HCT116 (cell line): Measurements from ENCODE around the gene IGDCC3. TPM values are rescaled to one million over a fixed set of nuclear protein-coding genes. Genes with fewer than 3 reads are reported as not detected.

Source experiments
- ATAC-seq: fragments of 200-7000 bp; cut with Tn5 transposase; 2 replicates; pipeline ENCODE4 v1.9.1; 2020; ENCODE audit warnings: mild to moderate bottlenecking, moderate library complexity
- BruUV-seq: library from RNA; stranded (reverse); fragments of 400-500 nt; replicated peaks from 2 replicates; lab custom pipeline; 2021; lab: Mats Ljungman, UMichigan
- CTCF ChIA-PET: fragments of 300-600 bp; sonication (Branson Sonifier 250); formaldehyde crosslinking; loops from one replicate; lab custom pipeline; 2021; ENCODE audit warnings: antibody characterized with exemption; lab: Charles Lee
- POLR2A ChIA-PET: fragments of 300-600, 350-600 bp; sonication (Branson Sonifier 250); formaldehyde crosslinking; loops from one replicate; lab custom pipeline; 2021; ENCODE audit warnings: antibody characterized with exemption; lab: Charles Lee
- RAD21 ChIA-PET, 2 experiments: fragments of 300-600 bp; sonication (Branson Sonifier 250); formaldehyde crosslinking; loops; one replicate each; lab custom pipeline; 2023; ENCODE audit warnings: low total read pairs in 2 of 2; ENCODE audit not compliant: uncharacterized antibody in 2 of 2, unreplicated experiment in 2 of 2, low non-redundant PET in 1 of 2; lab: Charles Lee
- DNase-seq: peaks from one replicate; pipeline ENCODE4 v3.0.0-alpha.2; 2010; ENCODE audit warnings: low read depth, low spot score
- H2AFZ ChIP-seq: fragments of 200-600 bp; shearing (Covaris generic), sonication (generic); 2 replicates; pipeline ENCODE4 v1.6.1; 2017; ENCODE audit warnings: low read depth, mixed run types, mixed read lengths, antibody characterized with exemption, low read length; ENCODE audit not compliant: poor library complexity, severe bottlenecking
- H3K27ac ChIP-seq: 2 replicates; pipeline ENCODE4 v1.5.1; 2012; ENCODE audit warnings: low read depth, low read length
- H3K27me3 ChIP-seq: fragments of 200-600 bp; sonication (generic); 2 replicates; pipeline ENCODE4 v1.6.1; 2016; ENCODE audit warnings: mixed run types, low read length, mixed read lengths; ENCODE audit not compliant: insufficient read depth
- H3K36me3 ChIP-seq, 2 experiments: fragments of 200-500 bp in 1 of 2; fragments of 200-600 bp in 1 of 2; sonication (Bioruptor generic) in 1 of 2; sonication (generic) in 1 of 2; 2 replicates each; pipeline versions ENCODE4 v1.5.1 to v1.6.1; 2014 to 2016; ENCODE audit warnings: low read length in 2 of 2, inconsistent platforms in 1 of 2, mixed read lengths in 1 of 2, mixed run types in 1 of 2; ENCODE audit not compliant: insufficient read depth in 2 of 2, control insufficient read depth in 1 of 2
- H3K4me1 ChIP-seq, 2 experiments: fragments of 200-600 bp in 1 of 2; sonication (generic) in 1 of 2; 2 replicates each; pipeline versions ENCODE4 v1.5.1 to v1.6.1; 2012 to 2017; ENCODE audit warnings: low read length in 2 of 2, inconsistent platforms in 1 of 2, mild to moderate bottlenecking in 1 of 2, mixed read lengths in 1 of 2, mixed run types in 1 of 2, moderate library complexity in 1 of 2; ENCODE audit not compliant: insufficient read depth in 2 of 2, control insufficient read depth in 1 of 2
- H3K4me2 ChIP-seq: fragments of 200-600 bp; sonication (generic); 2 replicates; pipeline ENCODE4 v1.6.1; 2017; ENCODE audit warnings: mixed run types, low read length, mixed read lengths
- H3K4me3 ChIP-seq, 2 experiments: fragments of 200-600 bp in 1 of 2; sonication (generic) in 1 of 2; replicated peaks in 1 of 2; 2 replicates each; pipeline ENCODE4 v1.5.1; 2011 to 2016; ENCODE audit warnings: low read length in 2 of 2, control low read depth in 1 of 2, low read depth in 1 of 2, mild to moderate bottlenecking in 1 of 2, mixed read lengths in 1 of 2, mixed run types in 1 of 2
- H3K79me2 ChIP-seq: fragments of 200-600 bp; sonication (generic); 2 replicates; pipeline ENCODE4 v1.6.1; 2017; ENCODE audit warnings: mild to moderate bottlenecking, mixed run types, low read length, moderate library complexity, mixed read lengths; ENCODE audit not compliant: insufficient read depth
- H3K9ac ChIP-seq: fragments of 200-600 bp; sonication (generic); 2 replicates; pipeline ENCODE4 v1.6.1; 2016; ENCODE audit warnings: low read length, mixed read lengths
- H3K9me2 ChIP-seq: fragments of 200-600 bp; sonication (generic), shearing (Covaris generic); 2 replicates; pipeline ENCODE4 v1.6.1; 2017; ENCODE audit warnings: mixed run types, mild to moderate bottlenecking, moderate library complexity; ENCODE audit not compliant: insufficient read depth
- H3K9me3 ChIP-seq, 2 experiments: fragments of 200-500 bp in 1 of 2; fragments of 200-600 bp in 1 of 2; sonication (Bioruptor generic) in 1 of 2; sonication (generic) in 1 of 2; 2 replicates each; pipeline ENCODE4 v1.6.1; 2014 to 2017; ENCODE audit warnings: low read length in 2 of 2, mixed read lengths in 2 of 2, inconsistent platforms in 1 of 2, low read depth in 1 of 2, mild to moderate bottlenecking in 1 of 2, mixed run types in 1 of 2, moderate library complexity in 1 of 2; ENCODE audit not compliant: control insufficient read depth in 1 of 2, insufficient read depth in 1 of 2
- H4K20me1 ChIP-seq: fragments of 200-600 bp; sonication (generic), shearing (Covaris generic); 2 replicates; pipeline ENCODE4 v1.6.1; 2017; ENCODE audit warnings: mixed run types, mild to moderate bottlenecking, moderate library complexity; ENCODE audit not compliant: insufficient read depth
- CBX3 ChIP-seq: IDR thresholded peaks from 2 replicates; pipeline ENCODE4 v1.6.1; 2012; ENCODE audit warnings: low read depth
- EGR1 ChIP-seq: IDR thresholded peaks from 2 replicates; pipeline ENCODE4 v1.6.1; 2012; ENCODE audit warnings: low read depth
- EZH2phosphoT487 ChIP-seq: fragments of 200-600 bp; IDR thresholded peaks from 2 replicates; pipeline ENCODE4 v1.6.1; 2018; ENCODE audit warnings: antibody characterized with exemption, borderline replicate concordance
- FOSL1 ChIP-seq: IDR thresholded peaks from 2 replicates; pipeline ENCODE4 v1.6.1; 2012; ENCODE audit warnings: low read depth
- JUND ChIP-seq: IDR thresholded peaks from 2 replicates; pipeline ENCODE4 v1.6.1; 2012
- RAD21 ChIP-seq: IDR thresholded peaks from 2 replicates; pipeline ENCODE4 v1.6.1; 2012; ENCODE audit warnings: low read depth, mild to moderate bottlenecking
- REST ChIP-seq: IDR thresholded peaks from 2 replicates; pipeline ENCODE4 v1.6.1; 2012; ENCODE audit warnings: low read depth
- SP1 ChIP-seq: IDR thresholded peaks from 2 replicates; pipeline ENCODE4 v1.6.1; 2012; ENCODE audit warnings: low read depth
- TCF7L2 ChIP-seq: IDR thresholded peaks from 2 replicates; pipeline ENCODE4 v1.7.0; 2011; ENCODE audit warnings: borderline replicate concordance, inconsistent platforms; ENCODE audit not compliant: insufficient read depth, insufficient read length; ENCODE audit errors: extremely low read depth
- YY1 ChIP-seq: IDR thresholded peaks from 2 replicates; pipeline ENCODE4 v1.6.1; 2011; ENCODE audit warnings: low read length, low read depth, moderate library complexity, mild to moderate bottlenecking; ENCODE audit not compliant: insufficient replicate concordance; ENCODE audit errors: extremely low read depth
- intact Hi-C: fragments of 100-400 bp; cut with micrococcal nuclease; formaldehyde crosslinking; loops from 2 replicates; pipeline ENCODE4 v1.10.0; 2022
- total RNA-seq: library from RNA; stranded (reverse); gene quantifications from one replicate; pipeline ENCODE4 v1.2.1, GENCODE V29; 2021; ENCODE audit not compliant: unreplicated experiment

Gene IGDCC3
- total RNA-seq, 1 experiment from 2014 or later, result 0.44 TPM

GRCh38 chr15:65365229-65365628 lies 12.6 kb downstream of the IGDCC3 start:
- CTCF ChIA-PET, result no interaction called here

More at GRCh38 chr15:65365229-65365628, 12.6 kb downstream of the IGDCC3 start:
- Histone ChIP-seq H3K9me2 (no peaks in the 10 kb centered on the region), H3K27me3 (no peaks in the 10 kb centered on the region)
- ChIA-PET POLR2A (no interaction called here), RAD21 (no interaction called here)
- TF ChIP-seq EGR1 (no peak), FOSL1 (no peak), EZH2phosphoT487 (no peak), SP1 (no peak), YY1 (no peak), CBX3 (no peak), JUND (no peak), TCF7L2 (no peak), REST (no peak), RAD21 (no peak)
- TF ChIP-seq, all 23 proteins: peak for 0
- Histone ChIP-seq H4K20me1 (no peaks in the 10 kb centered on the region), H3K4me2 (peak overlapping the region; percentile 44), H3K4me1 (peaks cover 10% of the 10 kb centered on the region in 2 experiments; a peak in 3 of 4 replicates), H3K9me3 (no peaks in the 10 kb centered on the region), H3K27ac (no peak overlapping the region), H3K36me3 (no peaks in the 10 kb centered on the region), H3K79me2 (no peaks in the 10 kb centered on the region), H3K9ac (no peak overlapping the region), H3K4me3 (no peak overlapping the region), H2AFZ (no peak overlapping the region)
- no peak for DNase-seq
- no peak for ATAC-seq
- no TSS peak for BruUV-seq
- intact Hi-C loops, result no loop called here
